Measurements from ENCODE around the gene UTP14A. TPM values are rescaled to one million over a fixed set of nuclear protein-coding genes. Genes with fewer than 3 reads are reported as not detected.

Gene UTP14A
- total and polyA plus RNA-seq, 7 donors = 5.5 to 18.2 (median 15.0) TPM

DNA sequence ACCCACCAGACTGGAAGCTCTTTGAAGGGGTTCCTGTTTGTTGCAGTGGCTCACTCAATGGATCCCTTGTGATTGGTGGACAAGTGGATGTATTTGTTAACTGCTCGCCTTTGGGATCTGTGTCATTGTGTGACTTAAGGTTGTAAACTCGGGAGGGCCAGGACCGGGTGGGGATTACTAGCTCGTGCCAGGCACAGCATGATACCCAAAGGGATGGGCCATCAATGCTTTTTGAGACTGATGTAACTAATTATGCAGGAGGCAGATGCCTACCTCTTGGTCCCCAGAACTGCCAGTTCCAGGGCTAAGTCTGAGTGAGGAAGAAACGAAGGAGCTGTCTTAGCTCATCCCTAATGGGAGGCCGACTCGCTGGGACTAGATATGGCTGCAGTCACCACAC lies 27.7 kb downstream of the UTP14A start:
- intact Hi-C loops (cut with DNase I) = loop anchor here (2.0 kb wide), 1 partner anchor 19 kb away; no protein-coding TSS in a partner anchor
- WGBS, 2 donors = 37 to 60% methylated on average over 7 of the region's 7 CpGs
- H3K27ac ChIP-seq = no peak overlapping the region
- no peaks in the 10 kb centered on the region for H3K4me1 ChIP-seq
- no peaks in the 10 kb centered on the region for H3K9me3 ChIP-seq
- no peak for TF ChIP-seq POLR2A (IDR thresholded peaks at IDR 0.05)
- no peak overlapping the region for H3K4me3 ChIP-seq
- H3K36me3 ChIP-seq = no peaks in the 10 kb centered on the region
- no peaks in the 10 kb centered on the region for H3K27me3 ChIP-seq
- no peak for DNase-seq

DNA sequence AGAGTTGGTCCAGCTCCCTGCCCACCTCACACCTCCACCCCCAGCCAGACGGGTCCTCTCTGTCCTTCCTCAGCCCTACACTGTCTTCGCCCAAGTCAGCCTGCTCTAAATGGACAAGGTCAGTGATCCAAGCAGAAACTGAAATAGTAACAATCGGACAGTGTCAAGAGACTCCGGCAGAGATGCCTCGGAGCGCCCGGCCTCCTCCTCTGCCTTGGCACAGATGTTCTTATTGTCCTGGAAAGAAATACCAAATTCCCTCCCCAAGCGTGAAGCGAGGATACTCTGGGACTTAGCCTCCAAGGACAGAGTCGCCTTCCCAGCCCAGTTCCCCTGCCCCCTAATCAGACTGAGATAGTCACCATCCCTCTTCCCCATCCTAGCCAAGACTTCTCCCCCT lies 28.5 kb downstream of the UTP14A start:
- Histone ChIP-seq H3K9me3 (no peaks in the 10 kb centered on the region), H3K27me3 (no peaks in the 10 kb centered on the region), H3K4me1 (no peaks in the 10 kb centered on the region), H3K4me3 (no peak overlapping the region), H3K27ac (no peak overlapping the region), H3K36me3 (no peaks in the 10 kb centered on the region)
- no peak for TF ChIP-seq EP300 (IDR thresholded peaks at IDR 0.05)
- no peak for TF ChIP-seq POLR2AphosphoS5 (IDR thresholded peaks at IDR 0.05)
- TF ChIP-seq, protein P1, sequence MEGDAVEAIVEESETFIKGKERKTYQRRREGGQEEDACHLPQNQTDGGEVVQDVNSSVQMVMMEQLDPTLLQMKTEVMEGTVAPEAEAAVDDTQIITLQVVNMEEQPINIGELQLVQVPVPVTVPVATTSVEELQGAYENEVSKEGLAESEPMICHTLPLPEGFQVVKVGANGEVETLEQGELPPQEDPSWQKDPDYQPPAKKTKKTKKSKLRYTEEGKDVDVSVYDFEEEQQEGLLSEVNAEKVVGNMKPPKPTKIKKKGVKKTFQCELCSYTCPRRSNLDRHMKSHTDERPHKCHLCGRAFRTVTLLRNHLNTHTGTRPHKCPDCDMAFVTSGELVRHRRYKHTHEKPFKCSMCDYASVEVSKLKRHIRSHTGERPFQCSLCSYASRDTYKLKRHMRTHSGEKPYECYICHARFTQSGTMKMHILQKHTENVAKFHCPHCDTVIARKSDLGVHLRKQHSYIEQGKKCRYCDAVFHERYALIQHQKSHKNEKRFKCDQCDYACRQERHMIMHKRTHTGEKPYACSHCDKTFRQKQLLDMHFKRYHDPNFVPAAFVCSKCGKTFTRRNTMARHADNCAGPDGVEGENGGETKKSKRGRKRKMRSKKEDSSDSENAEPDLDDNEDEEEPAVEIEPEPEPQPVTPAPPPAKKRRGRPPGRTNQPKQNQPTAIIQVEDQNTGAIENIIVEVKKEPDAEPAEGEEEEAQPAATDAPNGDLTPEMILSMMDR (IDR thresholded peaks at IDR 0.05) = no peak
- no peak for TF ChIP-seq POLR2A (IDR thresholded peaks at IDR 0.05)
- WGBS, 2 donors = 84 to 87% methylated on average over 10 of the region's 10 CpGs
- intact Hi-C loops (cut with DNase I) = no loop called here
- no peak for DNase-seq

DNA sequence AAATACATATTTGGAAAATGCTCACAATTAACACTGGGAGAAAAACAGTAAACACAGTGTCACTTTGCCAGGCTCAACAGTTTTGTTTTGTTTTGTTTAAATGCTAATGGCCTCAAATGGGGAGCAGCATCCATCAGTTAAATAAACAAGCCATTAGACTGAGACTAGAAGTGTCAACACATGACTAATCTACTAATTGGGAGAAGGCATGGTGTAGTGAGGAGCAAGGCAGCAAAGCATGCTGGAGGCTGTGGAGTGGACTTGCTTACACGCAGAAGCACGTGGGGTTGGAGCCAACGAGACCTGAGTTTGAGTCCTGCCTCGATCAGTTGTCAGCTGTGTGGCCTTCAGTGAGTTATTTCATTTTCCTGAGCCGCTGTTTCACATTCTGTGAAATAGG lies 29.0 kb downstream of the UTP14A start:
- intact Hi-C loops (cut with DNase I) = no loop called here
- Histone ChIP-seq H3K36me3 (no peaks in the 10 kb centered on the region), H3K9me3 (no peaks in the 10 kb centered on the region), H3K27ac (no peak overlapping the region), H3K27me3 (no peaks in the 10 kb centered on the region), H3K4me3 (no peak overlapping the region), H3K4me1 (no peaks in the 10 kb centered on the region)
- 85 to 88% methylated on average over 5 of the region's 5 CpGs for WGBS, 2 donors
- DNase-seq = no peak
- no peak for TF ChIP-seq EP300 (IDR thresholded peaks at IDR 0.05)
- no peak for TF ChIP-seq POLR2AphosphoS5 (IDR thresholded peaks at IDR 0.05)
- no peak for TF ChIP-seq POLR2A (IDR thresholded peaks at IDR 0.05)
- TF ChIP-seq, protein P1 (IDR thresholded peaks at IDR 0.05) = no peak

DNA sequence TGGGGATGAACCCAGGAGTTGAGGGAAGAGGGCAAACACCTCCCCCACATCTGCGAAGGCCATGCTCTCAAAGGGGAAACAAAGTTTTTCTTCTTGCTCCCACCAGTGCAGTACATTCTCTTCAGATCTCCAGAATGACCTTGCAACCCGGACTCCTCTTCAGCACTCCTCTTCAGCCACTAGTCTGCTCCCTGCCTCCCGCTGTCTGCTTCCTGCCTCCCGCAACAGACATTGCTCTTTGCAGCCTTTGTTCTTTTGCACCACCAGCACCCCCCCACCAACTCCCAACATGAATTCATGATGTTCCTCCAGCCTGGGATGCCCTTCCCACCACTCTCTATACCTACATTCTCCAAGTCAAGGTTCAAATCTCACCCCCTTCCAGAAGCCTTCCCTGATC lies 32.1 kb downstream of the UTP14A start:
- no peak for TF ChIP-seq POLR2A (IDR thresholded peaks at IDR 0.05)
- TF ChIP-seq, protein P1 (IDR thresholded peaks at IDR 0.05) = no peak
- no peak for TF ChIP-seq POLR2AphosphoS5 (IDR thresholded peaks at IDR 0.05)
- TF ChIP-seq EP300 (IDR thresholded peaks at IDR 0.05) = no peak
- H3K27ac ChIP-seq = no peak overlapping the region
- H3K9me3 ChIP-seq = no peaks in the 10 kb centered on the region
- no peaks in the 10 kb centered on the region for H3K36me3 ChIP-seq
- 75 to 78% methylated on average over 4 of the region's 4 CpGs for WGBS, 2 donors
- DNase-seq = no peak
- H3K4me1 ChIP-seq = no peaks in the 10 kb centered on the region
- no peaks in the 10 kb centered on the region for H3K27me3 ChIP-seq
- intact Hi-C loops (cut with DNase I) = no loop called here
- H3K4me3 ChIP-seq = no peak overlapping the region

DNA sequence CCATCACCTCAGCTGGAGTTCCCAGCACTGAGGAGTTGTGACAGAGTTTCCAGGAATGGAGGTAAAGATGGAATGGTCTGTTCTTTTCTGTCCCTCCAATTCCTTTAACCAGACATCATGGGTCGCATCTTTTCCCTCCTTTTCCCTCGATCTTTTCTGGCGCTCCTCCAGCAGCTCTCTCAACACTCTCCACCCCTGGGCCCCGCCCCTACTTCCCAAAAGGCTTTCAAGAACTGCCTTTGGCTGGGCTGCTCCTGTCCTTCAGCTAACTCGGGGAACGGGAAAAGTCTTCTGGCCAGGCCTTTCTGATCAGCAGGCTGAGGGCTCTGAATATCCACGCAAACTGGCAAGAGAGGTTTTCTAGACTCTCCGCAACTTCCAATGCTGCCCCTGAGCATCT lies 34.0 kb downstream of the UTP14A start:
- no peak for DNase-seq
- intact Hi-C loops (cut with DNase I) = no loop called here
- TF ChIP-seq POLR2AphosphoS5 (IDR thresholded peaks at IDR 0.05) = no peak
- TF ChIP-seq EP300 (IDR thresholded peaks at IDR 0.05) = no peak
- no peak overlapping the region for H3K27ac ChIP-seq
- no peaks in the 10 kb centered on the region for H3K9me3 ChIP-seq
- no peak overlapping the region for H3K4me3 ChIP-seq
- no peaks in the 10 kb centered on the region for H3K4me1 ChIP-seq
- 37 to 59% methylated on average over 8 of the region's 8 CpGs for WGBS, 2 donors
- H3K36me3 ChIP-seq = no peaks in the 10 kb centered on the region
- H3K27me3 ChIP-seq = no peaks in the 10 kb centered on the region

DNA sequence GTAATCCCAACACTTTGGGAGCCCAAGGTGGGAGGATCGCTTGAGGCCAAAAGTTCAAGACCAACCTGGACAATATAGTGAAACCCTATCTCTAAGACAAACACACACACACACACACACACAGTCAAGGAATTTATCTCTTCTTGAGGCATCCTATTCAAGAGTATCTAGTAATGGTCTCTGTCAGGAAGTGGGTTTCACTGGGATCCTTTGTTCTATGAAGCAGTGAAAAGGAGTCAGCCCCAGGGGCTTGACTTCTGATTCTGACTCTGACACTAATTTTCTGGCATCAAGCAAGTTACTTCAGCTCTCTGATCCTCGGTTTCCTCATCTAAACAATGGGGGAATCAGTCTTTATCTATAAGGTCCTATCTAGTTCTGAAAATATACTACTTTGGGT lies 34.8 kb downstream of the UTP14A start:
- Histone ChIP-seq H3K27ac (no peak overlapping the region), H3K4me3 (no peak overlapping the region), H3K4me1 (no peaks in the 10 kb centered on the region), H3K36me3 (no peaks in the 10 kb centered on the region), H3K27me3 (no peaks in the 10 kb centered on the region), H3K9me3 (no peaks in the 10 kb centered on the region)
- WGBS, 2 donors = 88 to 94% methylated on average over 2 of the region's 2 CpGs
- intact Hi-C loops (cut with DNase I) = no loop called here
- TF ChIP-seq POLR2AphosphoS5 (IDR thresholded peaks at IDR 0.05) (no peak), EP300 (IDR thresholded peaks at IDR 0.05) (no peak), POLR2A (IDR thresholded peaks at IDR 0.05) (no peak)
- TF ChIP-seq, protein P1 (IDR thresholded peaks at IDR 0.05) = no peak
- DNase-seq = no peak
